Left lung (tissue), 10 donors: Measurements from ENCODE around the gene SNX9. TPM values are rescaled to one million over a fixed set of nuclear protein-coding genes. Genes with fewer than 3 reads are reported as not detected.

Source experiments
- ATAC-seq: fragments of 200-7000 bp; cut with Tn5 transposase; one replicate; pipeline ENCODE4 v1.9.1; 2020; ENCODE audit warnings: moderate library complexity
- DNase-seq, 4 donors: peaks; one replicate each; pipeline ENCODE4 v3.0.0-alpha.2; 2013 to 2020
- H3K27ac ChIP-seq, 2 donors: fragments of 200-600 bp; sonication (generic) in 1 of 2; one replicate each; pipeline versions ENCODE4 v1.5.0 to v1.8.0; 2020 to 2021
- H3K27me3 ChIP-seq, 2 donors: fragments of 200-600 bp; sonication (generic) in 1 of 2; one replicate each; pipeline versions ENCODE4 v1.5.0 to v1.8.0; 2020 to 2021
- H3K36me3 ChIP-seq, 2 donors: fragments of 200-600 bp; sonication (generic) in 1 of 2; one replicate each; pipeline versions ENCODE4 v1.5.0 to v1.8.0; 2020 to 2021
- H3K4me1 ChIP-seq, 2 donors: fragments of 200-600 bp; one replicate each; pipeline ENCODE4 v1.8.0; 2021
- H3K4me3 ChIP-seq, 2 donors: fragments of 200-600 bp; sonication (generic) in 1 of 2; one replicate each; pipeline versions ENCODE4 v1.5.0 to v1.8.0; 2020 to 2021; ENCODE audit warnings: mild to moderate bottlenecking in 1 of 2
- H3K9me3 ChIP-seq, 2 donors: fragments of 200-600 bp; sonication (generic) in 1 of 2; one replicate each; pipeline versions ENCODE4 v1.5.0 to v1.8.0; 2020 to 2021
- intact Hi-C, 2 donors: fragments of 100-400 bp; cut with DNase I; formaldehyde crosslinking; loops; one replicate each; pipeline versions ENCODE4 v1.11.2 to v1.14.2; 2022
- polyA plus RNA-seq, 6 donors: library from polyadenylated mRNA; unstranded; fragments of 120-200 nt; gene quantifications; one replicate each; pipeline ENCODE4 v1.2.1, GENCODE V29; 2013; ENCODE audit not compliant: insufficient read length in 6 of 6
- total RNA-seq, 2 donors: library from RNA; stranded (reverse); fragmentation: NEBNext Ultra II Directional; extraction: Animal tissue kit (Norgen Biotek cat#: 25700); gene quantifications; one replicate each; pipeline ENCODE4 v1.2.1, GENCODE V29; 2021
- TF ChIP-seq, protein P1 (sequence below), 2 donors: fragments of 200-600 bp; sonication (generic) in 1 of 2; IDR thresholded peaks; one replicate each; pipeline versions ENCODE4 v1.5.0 to v1.8.0; 2021; ENCODE audit warnings: antibody characterized with exemption in 2 of 2
- donor health status: DM: no; HTN: yes; CAD: no.
- donor health status: DM: no; HTN: no; CAD: no.

Gene SNX9
- total and polyA plus RNA-seq, 8 donors = 23.5 to 44.4 (median 38.4) TPM

GRCh38 chr6:157873735-157874344 is 50.8 kb downstream of the SNX9 start:
- TF ChIP-seq, protein P1, sequence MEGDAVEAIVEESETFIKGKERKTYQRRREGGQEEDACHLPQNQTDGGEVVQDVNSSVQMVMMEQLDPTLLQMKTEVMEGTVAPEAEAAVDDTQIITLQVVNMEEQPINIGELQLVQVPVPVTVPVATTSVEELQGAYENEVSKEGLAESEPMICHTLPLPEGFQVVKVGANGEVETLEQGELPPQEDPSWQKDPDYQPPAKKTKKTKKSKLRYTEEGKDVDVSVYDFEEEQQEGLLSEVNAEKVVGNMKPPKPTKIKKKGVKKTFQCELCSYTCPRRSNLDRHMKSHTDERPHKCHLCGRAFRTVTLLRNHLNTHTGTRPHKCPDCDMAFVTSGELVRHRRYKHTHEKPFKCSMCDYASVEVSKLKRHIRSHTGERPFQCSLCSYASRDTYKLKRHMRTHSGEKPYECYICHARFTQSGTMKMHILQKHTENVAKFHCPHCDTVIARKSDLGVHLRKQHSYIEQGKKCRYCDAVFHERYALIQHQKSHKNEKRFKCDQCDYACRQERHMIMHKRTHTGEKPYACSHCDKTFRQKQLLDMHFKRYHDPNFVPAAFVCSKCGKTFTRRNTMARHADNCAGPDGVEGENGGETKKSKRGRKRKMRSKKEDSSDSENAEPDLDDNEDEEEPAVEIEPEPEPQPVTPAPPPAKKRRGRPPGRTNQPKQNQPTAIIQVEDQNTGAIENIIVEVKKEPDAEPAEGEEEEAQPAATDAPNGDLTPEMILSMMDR (IDR thresholded peaks at IDR 0.05) = peak; percentile 69 to 76
- H3K27me3 ChIP-seq = peaks cover 0 to 15% of the 10 kb centered on the region in 2 donors
- peaks cover 0 to 3% of the 10 kb centered on the region in 2 donors for H3K4me1 ChIP-seq
- H3K9me3 ChIP-seq = no peaks in the 10 kb centered on the region
- DNase-seq (peak; percentile 28 to 90 (median 60)), ATAC-seq (peak; percentile 92)
- H3K27ac ChIP-seq = no peak overlapping the region
- H3K36me3 ChIP-seq = peaks cover 0 to 50% of the 10 kb centered on the region in 2 donors
- intact Hi-C loops = no loop called here
- no peak overlapping the region for H3K4me3 ChIP-seq

GRCh38 chr6:157877149-157877548 is 54.1 kb downstream of the SNX9 start:
- Histone ChIP-seq H3K27me3 (peaks cover 0 to 15% of the 10 kb centered on the region in 2 donors), H3K4me3 (no peak overlapping the region), H3K36me3 (peaks cover 0 to 37% of the 10 kb centered on the region in 2 donors), H3K27ac (no peak overlapping the region), H3K4me1 (peaks cover 0 to 4% of the 10 kb centered on the region in 2 donors), H3K9me3 (no peaks in the 10 kb centered on the region)
- TF ChIP-seq, protein P1 (IDR thresholded peaks at IDR 0.05) = no peak
- intact Hi-C loops = loop anchor here in 1 of 2 donors (5.0 kb wide), 1 partner anchor 120 kb away; no protein-coding TSS in a partner anchor
- ATAC-seq = no peak
- no peak for DNase-seq

- H3K36me3 ChIP-seq = peaks cover 0 to 37% of the 10 kb centered on the region in 2 donors
- DNase-seq = no peak
- intact Hi-C loops = loop anchor here in 1 of 2 donors (5.0 kb wide), 1 partner anchor 121 kb away; no protein-coding TSS in a partner anchor
- ATAC-seq = no peak
- no peak overlapping the region for H3K27ac ChIP-seq
- TF ChIP-seq, protein P1 (IDR thresholded peaks at IDR 0.05) = no peak
- peaks cover 0 to 15% of the 10 kb centered on the region in 2 donors for H3K27me3 ChIP-seq
- no peak overlapping the region for H3K4me3 ChIP-seq
- peaks cover 0 to 4% of the 10 kb centered on the region in 2 donors for H3K4me1 ChIP-seq
- H3K9me3 ChIP-seq = no peaks in the 10 kb centered on the region
Measured at GRCh38 chr6:157877573-157878438, 54.8 kb downstream of the SNX9 start.

GRCh38 chr6:157879034-157879872 is 56.2 kb downstream of the SNX9 start:
- peaks cover 8 to 21% of the 10 kb centered on the region in 2 donors for H3K27me3 ChIP-seq
- no peaks in the 10 kb centered on the region for H3K9me3 ChIP-seq
- H3K4me1 ChIP-seq = peaks cover 0 to 4% of the 10 kb centered on the region in 2 donors
- intact Hi-C loops = loop anchor here in 1 of 2 donors (5.0 kb wide), 1 partner anchor 122 kb away; no protein-coding TSS in a partner anchor
- no peak overlapping the region for H3K4me3 ChIP-seq
- ATAC-seq = no peak
- no peak for DNase-seq
- H3K27ac ChIP-seq = no peak overlapping the region
- peaks cover 0 to 40% of the 10 kb centered on the region in 2 donors for H3K36me3 ChIP-seq
- TF ChIP-seq, protein P1 (IDR thresholded peaks at IDR 0.05) = no peak
